Heart left ventricle (tissue), 16 donors: ENCODE results near the gene KCNAB1. TPM values are rescaled to one million over a fixed set of nuclear protein-coding genes. Genes with fewer than 3 reads are reported as not detected.
"Not testable (repeated sequence)": the region's sequence is repeated elsewhere in the genome, so short reads cannot be mapped to it uniquely, and the experiment has no call there.

Experiments used
- ATAC-seq, 4 donors: fragments of 200-7000 bp; cut with Tn5 transposase; one replicate each; pipeline ENCODE4 v1.9.1; 2020 to 2022; ENCODE audit warnings: moderate library complexity in 4 of 4, mild to moderate bottlenecking in 3 of 4, moderate number of reproducible peaks in 1 of 4
- DNase-seq, 5 donors: peaks; one replicate each; pipeline ENCODE4 v3.0.0-alpha.2; 2020
- H3K27ac ChIP-seq, 12 donors: fragments of 200-600 bp; sonication (generic) in 4 of 12; one replicate each; pipeline versions ENCODE4 v1.5.0 to v1.8.0; 2016 to 2022; ENCODE audit warnings: mild to moderate bottlenecking in 2 of 12
- H3K27me3 ChIP-seq, 9 donors: fragments of 200-600 bp; sonication (generic) in 2 of 9; one replicate each; pipeline versions ENCODE4 v1.5.1 to v1.8.0; 2016 to 2022; ENCODE audit warnings: mild to moderate bottlenecking in 3 of 9
- H3K36me3 ChIP-seq, 9 donors: fragments of 200-600 bp; sonication (generic) in 2 of 9; one replicate each; pipeline versions ENCODE4 v1.5.0 to v1.8.0; 2018 to 2022; ENCODE audit warnings: mild to moderate bottlenecking in 2 of 9
- H3K4me1 ChIP-seq, 12 donors: fragments of 200-600 bp; sonication (generic) in 4 of 12; one replicate each; pipeline versions ENCODE4 v1.5.0 to v1.8.0; 2016 to 2022; ENCODE audit warnings: mild to moderate bottlenecking in 3 of 12
- H3K4me3 ChIP-seq, 12 donors: fragments of 200-600 bp; sonication (generic) in 4 of 12; one replicate each; pipeline versions ENCODE4 v1.5.0 to v1.8.0; 2017 to 2022; ENCODE audit warnings: mild to moderate bottlenecking in 9 of 12, moderate library complexity in 4 of 12
- H3K9me3 ChIP-seq, 12 donors: fragments of 200-600 bp; sonication (generic) in 4 of 12; one replicate each; pipeline versions ENCODE4 v1.5.0 to v1.8.0; 2016 to 2022; ENCODE audit warnings: mild to moderate bottlenecking in 1 of 12
- POLR2A ChIP-seq, 2 donors: fragments of 450-650 bp; IDR thresholded peaks; one replicate each; pipeline ENCODE4 v1.6.1; 2017; ENCODE audit warnings: antibody characterized with exemption in 2 of 2, mild to moderate bottlenecking in 2 of 2, moderate library complexity in 2 of 2
- WGBS, 4 donors: extraction: QIAGEN DNeasy Blood & Tissue Kit in 2 of 4; methylation state at CpG; one replicate each; pipeline versions ENCODE4 v1.1.5 to v1.1.7; 2013 to 2018; 5-methylcytosine and 5-hydroxymethylcytosine counted together
- intact Hi-C, 10 donors: fragments of 100-400 bp; cut with DNase I; formaldehyde crosslinking; loops; one replicate each; pipeline versions ENCODE4 v1.11.1 to v1.14.2; 2022
- polyA plus RNA-seq, 2 donors: library from polyadenylated mRNA; stranded (reverse); fragments of 200-250 nt; gene quantifications; one replicate each; pipeline ENCODE4 v1.2.3, GENCODE V29; 2013
- total RNA-seq, 9 donors: library from RNA; depleted of rRNA in 2 of 9; stranded (reverse); fragments of >200 nt in 2 of 9; fragmentation: NEBNext Ultra II Directional in 3 of 9; extraction: Animal tissue kit (Norgen Biotek cat#: 25700) in 3 of 9; gene quantifications; one replicate each; pipeline versions ENCODE4 v1.1.0 to v1.2.4, GENCODE V29; 2016 to 2023
- TF ChIP-seq, protein P1 (sequence below), 12 donors: fragments of 200-600 bp; sonication (generic) in 4 of 12; IDR thresholded peaks; one replicate each; pipeline versions ENCODE4 v1.5.0 to v1.8.0; 2018 to 2022; ENCODE audit warnings: antibody characterized with exemption in 12 of 12, mild to moderate bottlenecking in 5 of 12
- donor health status: ischemic (EF 13 %, LVEDD 7.1; RV severe dilation, severe dysfunction).
- donor health status: healthy with polysubstance abuse.
- donor health status: DM: no; HTN: yes; CAD: no.
- donor health status: DM: no; HTN: no; CAD: no.
- donor health status: ischemic (EF 25% LVEDD 6.9; RV normal size, moderate dysfunction).
- donor health status: ischemic (EF 25% LVEDD 5.7; RV mildly dilated, moderate dysfunction).
- donor health status: healthy.
- donor health status: DM: yes; HTN: yes; CAD: no.
- donor health status: ischemic (EF 35%, LVEDD 5.7; RV mildly dilated, moderate dysfunction).
- donor health status: nonischemic (EF 11% LVEDD 7.7; RV severe dilation, severe dysfunction).
- donor health status: DM: yes; HTN: yes; CAD: no.
- donor health status: PGD.
- donor health status: ischemic (EF 29% LVEDD 5.4; RV normal size, mild dysfunction).
- donor health status: nonischemic (EF 23%, LVEDD 6.1; RV moderate dilation, normal function).

The KCNAB1 gene
- total and polyA plus RNA-seq, 11 donors = 1.1 to 3.5 (median 2.3) TPM

DNA sequence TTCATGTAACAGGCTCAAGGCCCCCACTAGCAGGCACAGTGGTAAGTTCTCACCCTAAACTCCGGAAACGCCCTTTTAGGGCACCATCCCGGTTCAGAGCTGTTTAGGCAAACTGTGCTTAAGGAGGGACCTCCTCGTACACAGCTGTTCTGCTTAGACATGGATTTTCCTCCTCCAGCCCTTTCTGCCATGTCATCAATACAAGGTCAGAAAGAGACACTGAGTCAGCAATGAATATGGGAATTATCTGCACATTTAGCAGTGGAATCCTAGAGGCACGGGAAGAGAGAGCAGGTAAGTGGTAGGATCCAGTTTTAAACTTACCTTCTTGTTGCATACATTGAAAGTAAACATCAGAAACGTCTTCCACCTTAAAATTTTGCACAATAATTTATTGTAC, 107.3 kb downstream of the KCNAB1 start:
- H3K36me3 ChIP-seq = no peaks in the 10 kb centered on the region
- no peak for ATAC-seq
- WGBS, 4 donors = 77 to 84% (median 82%) methylated on average over 6 of the region's 6 CpGs

DNA sequence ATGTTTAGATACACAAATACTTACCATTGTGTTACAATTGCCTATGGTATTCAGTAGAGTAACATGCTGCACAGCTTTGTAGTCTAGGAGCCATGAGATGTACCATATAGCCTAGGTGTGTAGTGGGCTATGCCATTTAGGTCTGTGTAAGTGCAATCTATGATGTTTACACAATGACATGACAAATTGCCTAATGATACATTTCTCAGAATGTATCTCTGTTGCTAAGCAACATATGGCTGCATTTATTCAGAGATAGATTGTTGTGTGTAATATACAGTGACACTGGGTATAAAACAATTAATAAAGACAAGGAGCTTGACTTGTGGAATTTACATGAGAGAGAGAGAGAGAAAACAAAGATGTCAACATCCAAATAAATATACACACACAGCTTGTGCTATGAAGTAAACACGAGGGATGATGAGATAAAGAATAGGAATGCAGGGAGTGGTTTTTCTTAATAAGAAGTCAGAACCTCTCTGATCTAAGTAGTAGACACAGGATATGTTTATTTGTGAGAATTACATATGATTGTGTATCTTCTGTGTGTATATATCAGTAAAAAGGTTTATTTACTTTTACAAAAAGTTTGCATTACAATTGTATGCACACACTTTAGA, 110.0 kb downstream of the KCNAB1 start:
- Histone ChIP-seq H3K4me1 (no peaks in the 10 kb centered on the region), H3K27me3 (no peaks in the 10 kb centered on the region), H3K4me3 (no peak overlapping the region), H3K9me3 (no peaks in the 10 kb centered on the region), H3K36me3 (no peaks in the 10 kb centered on the region), H3K27ac (no peak overlapping the region)
- DNase-seq = no peak
- TF ChIP-seq, protein P1, sequence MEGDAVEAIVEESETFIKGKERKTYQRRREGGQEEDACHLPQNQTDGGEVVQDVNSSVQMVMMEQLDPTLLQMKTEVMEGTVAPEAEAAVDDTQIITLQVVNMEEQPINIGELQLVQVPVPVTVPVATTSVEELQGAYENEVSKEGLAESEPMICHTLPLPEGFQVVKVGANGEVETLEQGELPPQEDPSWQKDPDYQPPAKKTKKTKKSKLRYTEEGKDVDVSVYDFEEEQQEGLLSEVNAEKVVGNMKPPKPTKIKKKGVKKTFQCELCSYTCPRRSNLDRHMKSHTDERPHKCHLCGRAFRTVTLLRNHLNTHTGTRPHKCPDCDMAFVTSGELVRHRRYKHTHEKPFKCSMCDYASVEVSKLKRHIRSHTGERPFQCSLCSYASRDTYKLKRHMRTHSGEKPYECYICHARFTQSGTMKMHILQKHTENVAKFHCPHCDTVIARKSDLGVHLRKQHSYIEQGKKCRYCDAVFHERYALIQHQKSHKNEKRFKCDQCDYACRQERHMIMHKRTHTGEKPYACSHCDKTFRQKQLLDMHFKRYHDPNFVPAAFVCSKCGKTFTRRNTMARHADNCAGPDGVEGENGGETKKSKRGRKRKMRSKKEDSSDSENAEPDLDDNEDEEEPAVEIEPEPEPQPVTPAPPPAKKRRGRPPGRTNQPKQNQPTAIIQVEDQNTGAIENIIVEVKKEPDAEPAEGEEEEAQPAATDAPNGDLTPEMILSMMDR (IDR thresholded peaks at IDR 0.05) = no peak
- no peak for TF ChIP-seq POLR2A (IDR thresholded peaks at IDR 0.05)
- no peak for ATAC-seq
- intact Hi-C loops = no loop called here
- 43 to 56% (median 50%) methylated on average over 1 of the region's 1 CpG for WGBS, 4 donors

More for the DNA sequence above, 107.3 kb downstream of the KCNAB1 start:
- TF ChIP-seq, protein P1 (IDR thresholded peaks at IDR 0.05) = no peak
- TF ChIP-seq POLR2A (IDR thresholded peaks at IDR 0.05) = no peak
- intact Hi-C loops = no loop called here
- H3K4me1 ChIP-seq = no peaks in the 10 kb centered on the region
- H3K27ac ChIP-seq = no peak overlapping the region
- no peak overlapping the region for H3K4me3 ChIP-seq
- DNase-seq = no peak
- H3K27me3 ChIP-seq = no peaks in the 10 kb centered on the region
- no peaks in the 10 kb centered on the region for H3K9me3 ChIP-seq

DNA sequence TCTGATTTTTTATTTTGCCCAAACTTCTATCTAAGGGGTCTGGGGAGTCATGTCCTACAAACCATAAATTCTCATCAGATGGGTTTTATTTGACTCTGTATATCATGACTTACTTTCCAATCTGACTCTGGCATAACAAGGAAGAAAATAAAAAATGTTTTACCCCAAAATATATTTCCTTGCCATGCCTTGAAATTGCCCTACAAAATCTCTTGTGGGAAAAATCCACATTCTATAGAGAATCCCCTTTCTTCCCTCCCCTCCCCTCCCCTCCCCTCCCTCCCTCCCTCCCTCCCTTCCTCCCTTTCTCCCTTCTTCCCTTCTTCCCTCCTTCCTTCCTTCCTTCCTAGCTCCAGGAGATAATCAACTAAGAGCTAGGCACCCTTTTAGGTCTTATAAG, 110.8 kb downstream of the KCNAB1 start:
- H3K4me3 ChIP-seq, H3K36me3 ChIP-seq, H3K27ac ChIP-seq, H3K9me3 ChIP-seq, DNase-seq, ATAC-seq, H3K4me1 ChIP-seq, intact Hi-C loops, H3K27me3 ChIP-seq: not testable (repeated sequence)

DNA sequence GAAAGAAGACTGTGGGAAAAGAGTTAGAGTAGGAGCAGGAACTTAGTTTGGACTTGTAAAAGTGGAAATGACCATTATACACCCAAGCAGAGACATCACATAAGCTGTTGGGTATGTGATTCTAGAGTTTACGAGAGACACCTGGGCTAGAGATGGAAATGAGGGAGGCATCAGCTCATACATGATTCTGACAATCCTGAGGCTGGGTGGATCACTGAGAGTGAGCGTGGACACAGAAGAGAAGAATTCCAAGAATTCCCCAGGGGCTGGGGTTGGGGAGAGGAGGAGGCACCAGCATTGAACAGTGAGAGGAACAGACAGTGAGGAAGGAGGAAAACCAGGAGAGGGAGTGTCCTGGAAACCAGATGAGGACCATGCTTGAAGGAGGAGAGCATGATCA, 113.5 kb downstream of the KCNAB1 start:
- ATAC-seq = no peak
- Histone ChIP-seq H3K36me3 (no peaks in the 10 kb centered on the region), H3K27ac (no peak overlapping the region), H3K4me1 (no peaks in the 10 kb centered on the region), H3K9me3 (no peaks in the 10 kb centered on the region), H3K4me3 (no peak overlapping the region), H3K27me3 (no peaks in the 10 kb centered on the region)
- 76 to 87% (median 83%) methylated on average over 2 of the region's 2 CpGs for WGBS, 4 donors
- no peak for DNase-seq
- intact Hi-C loops = no loop called here
- TF ChIP-seq, protein P1 (IDR thresholded peaks at IDR 0.05) = no peak
- no peak for TF ChIP-seq POLR2A (IDR thresholded peaks at IDR 0.05)
